Suprapubic skin (tissue), 4 donors: Measurements from ENCODE around the gene SH3GLB2. TPM values are rescaled to one million over a fixed set of nuclear protein-coding genes. Genes with fewer than 3 reads are reported as not detected.

Experiments
- DNase-seq, 2 donors: peaks; one replicate each; pipeline ENCODE4 v3.0.0-alpha.2; 2019; ENCODE audit warnings: low spot score in 2 of 2
- H3K27ac ChIP-seq: fragments of 200-600 bp; sonication (generic); one replicate; pipeline ENCODE4 v1.5.1; 2019
- H3K27me3 ChIP-seq: fragments of 200-600 bp; sonication (generic); one replicate; pipeline ENCODE4 v1.5.1; 2019
- H3K36me3 ChIP-seq: fragments of 200-600 bp; sonication (generic); one replicate; pipeline ENCODE4 v1.5.1; 2019
- H3K4me1 ChIP-seq: fragments of 200-600 bp; sonication (generic); one replicate; pipeline ENCODE4 v1.5.1; 2019
- H3K4me3 ChIP-seq: fragments of 200-600 bp; sonication (generic); one replicate; pipeline ENCODE4 v1.5.1; 2019; ENCODE audit warnings: mild to moderate bottlenecking
- H3K9me3 ChIP-seq: fragments of 200-600 bp; sonication (generic); one replicate; pipeline ENCODE4 v1.5.1; 2019
- CTCF ChIP-seq, 2 donors: fragments of 200-600 bp in 1 of 2; fragments of 450-650 bp in 1 of 2; sonication (generic) in 1 of 2; IDR thresholded peaks; one replicate each; pipeline ENCODE4 v1.5.1; 2016 to 2019; ENCODE audit warnings: antibody characterized with exemption in 2 of 2, mild to moderate bottlenecking in 1 of 2, moderate library complexity in 1 of 2
- EP300 ChIP-seq: sonication (generic); formaldehyde crosslinking; IDR thresholded peaks from one replicate; pipeline ENCODE4 v1.6.1; 2017; ENCODE audit warnings: antibody characterized with exemption
- POLR2A ChIP-seq, 2 donors: fragments of 450-650 bp; IDR thresholded peaks; one replicate each; pipeline ENCODE4 v1.6.1; 2017; ENCODE audit warnings: antibody characterized with exemption in 2 of 2, mild to moderate bottlenecking in 2 of 2, moderate library complexity in 2 of 2
- POLR2AphosphoS5 ChIP-seq, 3 donors: sonication (generic); formaldehyde crosslinking; IDR thresholded peaks; one replicate each; pipeline ENCODE4 v1.6.1; 2017; ENCODE audit warnings: antibody characterized with exemption in 3 of 3
- WGBS: methylation state at CpG from one replicate; pipeline ENCODE4 v1.1.5; 2018; 5-methylcytosine and 5-hydroxymethylcytosine counted together
- total RNA-seq, 4 donors: library from RNA; depleted of rRNA; stranded (reverse); fragments of >200 nt; gene quantifications; one replicate each; pipeline ENCODE4 v1.1.0, GENCODE V29; 2016

Gene SH3GLB2
- total RNA-seq, 4 donors from 2014 or later, result 193 to 331 (median 258) TPM

DNA sequence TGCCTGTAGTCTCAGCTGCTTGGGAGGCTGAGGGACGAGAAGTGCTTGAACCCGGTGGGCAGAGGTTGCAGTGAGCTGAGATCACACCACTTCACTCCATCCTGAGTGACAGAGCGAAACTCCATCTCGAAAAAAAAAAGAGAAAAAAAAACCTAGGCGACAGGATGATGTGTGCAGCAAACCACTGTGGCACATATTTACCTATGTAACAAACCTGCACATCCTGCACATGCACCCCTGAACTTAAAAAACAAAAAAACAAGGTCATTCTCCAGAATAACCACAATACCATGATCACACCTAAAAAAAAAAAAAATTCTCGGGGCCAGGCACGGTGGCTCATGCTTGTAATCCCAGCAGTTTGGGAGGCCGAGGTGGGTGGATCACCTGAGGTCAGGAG, 45.3 kb upstream of the SH3GLB2 start:
- H3K9me3 ChIP-seq, result no peaks in the 10 kb centered on the region
- DNase-seq, result no peak
- WGBS, result 84% methylated on average over 8 of the region's 8 CpGs
- H3K27ac ChIP-seq, result no peak overlapping the region
- peaks cover 19% of the 10 kb centered on the region for H3K36me3 ChIP-seq
- TF ChIP-seq POLR2AphosphoS5 (IDR thresholded peaks at IDR 0.05), result no peak
- no peak for TF ChIP-seq CTCF (IDR thresholded peaks at IDR 0.05)
- no peak for TF ChIP-seq POLR2A (IDR thresholded peaks at IDR 0.05)
- TF ChIP-seq EP300, result no peak
- peaks cover 4% of the 10 kb centered on the region for H3K4me1 ChIP-seq
- H3K27me3 ChIP-seq, result no peaks in the 10 kb centered on the region
- H3K4me3 ChIP-seq, result no peak overlapping the region

DNA sequence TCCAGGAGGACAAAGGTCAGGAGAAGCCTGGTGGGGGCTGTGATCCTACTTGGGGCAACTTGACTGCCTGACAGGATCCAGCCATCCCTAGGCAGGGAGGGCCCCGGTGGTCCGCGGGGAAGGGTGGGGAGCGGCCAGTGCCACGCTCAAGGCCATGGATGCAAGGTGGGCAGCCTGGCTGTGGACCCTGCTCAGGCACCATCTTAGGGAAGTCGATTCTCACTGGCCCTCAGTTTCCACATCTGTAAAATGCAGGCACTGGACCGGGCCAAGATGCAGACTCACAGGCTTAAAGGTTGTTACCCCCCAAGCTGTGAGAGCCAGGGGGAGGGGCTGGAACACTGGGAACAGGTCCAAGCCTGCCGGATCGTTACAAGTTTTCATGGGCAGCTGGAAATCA, 44.0 kb upstream of the SH3GLB2 start:
- no peak for DNase-seq
- 56% methylated on average over 9 of the region's 9 CpGs for whole genome bisulfite sequencing
- no peak overlapping the region for H3K4me3 ChIP-seq
- H3K36me3 ChIP-seq, result peaks cover 32% of the 10 kb centered on the region
- peaks cover 4% of the 10 kb centered on the region for H3K4me1 ChIP-seq
- TF ChIP-seq CTCF (IDR thresholded peaks at IDR 0.05) (no peak), POLR2AphosphoS5 (IDR thresholded peaks at IDR 0.05) (no peak), EP300 (no peak), POLR2A (IDR thresholded peaks at IDR 0.05) (no peak)
- no peak overlapping the region for H3K27ac ChIP-seq
- H3K9me3 ChIP-seq, result no peaks in the 10 kb centered on the region
- H3K27me3 ChIP-seq, result no peaks in the 10 kb centered on the region

GRCh38 chr9:129071526-129072126, 43.5 kb upstream of the SH3GLB2 start:
- no peaks in the 10 kb centered on the region for H3K9me3 ChIP-seq
- no peak overlapping the region for H3K27ac ChIP-seq
- TF ChIP-seq POLR2A (IDR thresholded peaks at IDR 0.05) (no peak), CTCF (IDR thresholded peaks at IDR 0.05) (no peak), EP300 (no peak), POLR2AphosphoS5 (IDR thresholded peaks at IDR 0.05) (no peak)
- H3K4me3 ChIP-seq, result no peak overlapping the region
- 61% methylated on average over 6 of the region's 10 CpGs for WGBS
- no peaks in the 10 kb centered on the region for H3K27me3 ChIP-seq
- peaks cover 33% of the 10 kb centered on the region for H3K36me3 ChIP-seq
- H3K4me1 ChIP-seq, result peaks cover under 1% of the 10 kb centered on the region
- no peak for DNase-seq

GRCh38 chr9:129070696-129071525, 42.8 kb upstream of the SH3GLB2 start:
- Histone ChIP-seq H3K4me3 (no peak overlapping the region), H3K9me3 (no peaks in the 10 kb centered on the region), H3K4me1 (no peaks in the 10 kb centered on the region), H3K36me3 (peaks cover 37% of the 10 kb centered on the region), H3K27ac (no peak overlapping the region), H3K27me3 (no peaks in the 10 kb centered on the region)
- DNase-seq, result no peak
- TF ChIP-seq POLR2AphosphoS5 (IDR thresholded peaks at IDR 0.05) (no peak), CTCF (IDR thresholded peaks at IDR 0.05) (no peak), POLR2A (IDR thresholded peaks at IDR 0.05) (no peak), EP300 (no peak)
- WGBS, result 81% methylated on average over 18 of the region's 21 CpGs

- 88% methylated on average over 23 of the region's 26 CpGs for WGBS
- no peak for DNase-seq
- TF ChIP-seq POLR2A (IDR thresholded peaks at IDR 0.05), result no peak
- TF ChIP-seq EP300, result no peak
- Histone ChIP-seq H3K27ac (no peak overlapping the region), H3K27me3 (no peaks in the 10 kb centered on the region), H3K4me3 (no peak overlapping the region), H3K9me3 (no peaks in the 10 kb centered on the region), H3K36me3 (peaks cover 46% of the 10 kb centered on the region), H3K4me1 (no peaks in the 10 kb centered on the region)
Measured at GRCh38 chr9:129069862-129070641, 41.9 kb upstream of the SH3GLB2 start.
